GM23338 (cell line): ENCODE results near the gene LMNA. TPM values are rescaled to one million over a fixed set of nuclear protein-coding genes. Genes with fewer than 3 reads are reported as not detected.

Experiments
- ATAC-seq: fragments of 200-7000 bp; cut with Tn5 transposase; 3 replicates; pipeline ENCODE4 v1.9.1; 2020
- DNase-seq: peaks from one replicate; pipeline ENCODE4 v3.0.0-alpha.2; 2015; ENCODE audit warnings: low spot score
- H2AFZ ChIP-seq: fragments of 200-600 bp; sonication (generic); 2 replicates; pipeline ENCODE4 v1.8.0; 2016; ENCODE audit warnings: antibody characterized with exemption, mild to moderate bottlenecking, moderate library complexity
- H3F3A ChIP-seq: fragments of 200-600 bp; sonication (generic); replicated peaks from 2 replicates; pipeline ENCODE4 v1.8.0; 2017; ENCODE audit warnings: antibody characterized with exemption, mixed run types, low read depth
- H3K27ac ChIP-seq: fragments of 200-600 bp; sonication (generic); 2 replicates; pipeline ENCODE4 v1.6.1; 2016; ENCODE audit warnings: low read depth
- H3K27me3 ChIP-seq: fragments of 200-600 bp; sonication (generic); 2 replicates; pipeline ENCODE4 v1.8.0; 2016; ENCODE audit warnings: mild to moderate bottlenecking, mixed run types, moderate library complexity; ENCODE audit not compliant: insufficient read depth
- H3K36me3 ChIP-seq: fragments of 200-600 bp; sonication (generic); 2 replicates; pipeline ENCODE4 v1.8.0; 2016; ENCODE audit warnings: mild to moderate bottlenecking; ENCODE audit not compliant: insufficient read depth
- H3K4me1 ChIP-seq: fragments of 200-600 bp; sonication (generic); 2 replicates; pipeline ENCODE4 v1.8.0; 2016; ENCODE audit warnings: mild to moderate bottlenecking, moderate library complexity; ENCODE audit not compliant: insufficient read depth
- H3K4me2 ChIP-seq: fragments of 200-600 bp; sonication (generic); 2 replicates; pipeline ENCODE4 v1.7.1; 2017; ENCODE audit warnings: mixed run types
- H3K4me3 ChIP-seq: fragments of 200-600 bp; sonication (generic); 2 replicates; pipeline ENCODE4 v1.6.1; 2016; ENCODE audit warnings: mixed run types
- H3K79me2 ChIP-seq: fragments of 200-600 bp; sonication (generic); replicated peaks from 2 replicates; pipeline ENCODE4 v1.8.0; 2017; ENCODE audit warnings: mild to moderate bottlenecking; ENCODE audit not compliant: insufficient read depth
- H3K9me2 ChIP-seq: fragments of 200-600 bp; sonication (generic); 2 replicates; pipeline ENCODE4 v1.8.0; 2017; ENCODE audit not compliant: insufficient read depth
- H4K20me1 ChIP-seq: fragments of 200-600 bp; sonication (generic); replicated peaks from 2 replicates; pipeline ENCODE4 v1.8.0; 2017; ENCODE audit warnings: mild to moderate bottlenecking; ENCODE audit not compliant: insufficient read depth
- H3K27ac Mint-ChIP-seq: 2 replicates; pipeline ENCODE4 v1.8.0; 2020; ENCODE audit warnings: inconsistent platforms, mild to moderate bottlenecking, moderate library complexity, mixed read lengths
- H3K27me3 Mint-ChIP-seq: 3 replicates; pipeline ENCODE4 v1.8.0; 2022; ENCODE audit warnings: low read depth, mild to moderate bottlenecking, moderate library complexity, mixed read lengths, inconsistent platforms; ENCODE audit not compliant: insufficient read depth, poor library complexity
- H3K36me3 Mint-ChIP-seq: 3 replicates; pipeline ENCODE4 v1.8.0; 2021; ENCODE audit warnings: low read depth, mild to moderate bottlenecking, inconsistent platforms, moderate library complexity, mixed read lengths
- H3K4me1 Mint-ChIP-seq: 3 replicates; pipeline ENCODE4 v1.8.0; 2020; ENCODE audit warnings: mild to moderate bottlenecking, inconsistent platforms, mixed read lengths
- H3K4me3 Mint-ChIP-seq: 3 replicates; pipeline ENCODE4 v1.8.0; 2021; ENCODE audit warnings: moderate library complexity, mild to moderate bottlenecking, inconsistent platforms, mixed read lengths
- H3K9me3 Mint-ChIP-seq: 3 replicates; pipeline ENCODE4 v1.8.0; 2020; ENCODE audit warnings: moderate library complexity, mild to moderate bottlenecking, inconsistent platforms, mixed read lengths
- CREB1 ChIP-seq: fragments of 250-450 bp; sonication (Bioruptor Pico); IDR thresholded peaks from 2 replicates; pipeline ENCODE4 v1.5.0; 2020; ENCODE audit warnings: low read depth, mild to moderate bottlenecking, moderate library complexity
- EZH2 ChIP-seq: fragments of 200-600 bp; sonication (generic); IDR thresholded peaks from one replicate; pipeline ENCODE4 v1.8.0; 2017; ENCODE audit warnings: antibody characterized with exemption, mild to moderate bottlenecking, low read depth; ENCODE audit not compliant: unreplicated experiment
- JUNB ChIP-seq: IDR thresholded peaks from one replicate; pipeline ENCODE4 v1.6.1; 2016; ENCODE audit warnings: antibody characterized with exemption; ENCODE audit not compliant: unreplicated experiment
- NANOG ChIP-seq: IDR thresholded peaks from 2 replicates; pipeline ENCODE4 v1.6.1; 2016; ENCODE audit warnings: antibody characterized with exemption, borderline replicate concordance
- POLR2AphosphoS5 ChIP-seq: IDR thresholded peaks from 2 replicates; pipeline ENCODE4 v1.6.1; 2016; ENCODE audit warnings: antibody characterized with exemption, low read depth
- STAT1 ChIP-seq: IDR thresholded peaks from one replicate; pipeline ENCODE4 v1.6.1; 2016; ENCODE audit warnings: antibody characterized with exemption; ENCODE audit not compliant: unreplicated experiment
- ZNF114 ChIP-seq: fragments of 250-450 bp; sonication (Bioruptor Pico); IDR thresholded peaks from 2 replicates; pipeline ENCODE4 v1.5.0; 2020; ENCODE audit warnings: mild to moderate bottlenecking, moderate library complexity
- ZNF331 ChIP-seq: fragments of 250-450 bp; sonication (Bioruptor Pico); IDR thresholded peaks from 2 replicates; pipeline ENCODE4 v1.5.0; 2020; ENCODE audit warnings: low read depth, mild to moderate bottlenecking, moderate library complexity
- polyA plus RNA-seq: library from polyadenylated mRNA; unstranded; fragments of >200 nt; fragmentation: Nextera tagmentation; extraction: Ambion mirVana; gene quantifications from 2 replicates; pipeline ENCODE4 v1.2.1, GENCODE V29; 2016
- total RNA-seq: library from RNA; depleted of rRNA; stranded (reverse); fragments of >200 nt; shearing (Covaris generic); gene quantifications from 2 replicates; pipeline ENCODE4 v1.2.3, GENCODE V29; 2014
- TF ChIP-seq, protein P1 (sequence below): IDR thresholded peaks from 2 replicates; pipeline ENCODE4 v1.6.1; 2016; ENCODE audit warnings: antibody characterized with exemption
- TF ChIP-seq, protein P2 (sequence below): IDR thresholded peaks from one replicate; pipeline ENCODE4 v1.6.1; 2018; ENCODE audit warnings: antibody characterized with exemption; ENCODE audit not compliant: unreplicated experiment
- TF ChIP-seq, protein P3 (sequence below), 2 experiments: fragments of 200-600 bp in 1 of 2; sonication (generic) in 1 of 2; conservative IDR thresholded peaks; 2 replicates each; pipeline versions ENCODE4 v1.5.1 to v1.6.1; 2016 to 2017; ENCODE audit warnings: antibody characterized with exemption in 2 of 2, low read depth in 2 of 2, mild to moderate bottlenecking in 2 of 2, moderate library complexity in 1 of 2

Gene LMNA
- total and polyA plus RNA-seq, 2 experiments from 2014 or later: 35.5 to 56.3 TPM

DNA sequence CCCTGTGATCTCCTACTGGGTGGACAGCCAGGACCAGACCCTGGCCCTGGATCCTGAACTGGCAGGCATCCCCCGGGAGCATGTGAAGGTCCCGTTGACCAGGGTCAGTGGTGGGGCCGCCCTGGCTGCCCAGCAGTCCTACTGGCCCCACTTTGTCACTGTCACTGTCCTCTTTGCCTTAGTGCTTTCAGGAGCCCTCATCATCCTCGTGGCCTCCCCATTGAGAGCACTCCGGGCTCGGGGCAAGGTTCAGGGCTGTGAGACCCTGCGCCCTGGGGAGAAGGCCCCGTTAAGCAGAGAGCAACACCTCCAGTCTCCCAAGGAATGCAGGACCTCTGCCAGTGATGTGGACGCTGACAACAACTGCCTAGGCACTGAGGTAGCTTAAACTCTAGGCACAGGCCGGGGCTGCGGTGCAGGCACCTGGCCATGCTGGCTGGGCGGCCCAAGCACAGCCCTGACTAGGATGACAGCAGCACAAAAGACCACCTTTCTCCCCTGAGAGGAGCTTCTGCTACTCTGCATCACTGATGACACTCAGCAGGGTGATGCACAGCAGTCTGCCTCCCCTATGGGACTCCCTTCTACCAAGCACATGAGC lies 62.2 kb downstream of the LMNA start:
- no peak overlapping the region for H3K27ac ChIP-seq
- no peak for TF ChIP-seq NANOG
- TF ChIP-seq, protein P1, sequence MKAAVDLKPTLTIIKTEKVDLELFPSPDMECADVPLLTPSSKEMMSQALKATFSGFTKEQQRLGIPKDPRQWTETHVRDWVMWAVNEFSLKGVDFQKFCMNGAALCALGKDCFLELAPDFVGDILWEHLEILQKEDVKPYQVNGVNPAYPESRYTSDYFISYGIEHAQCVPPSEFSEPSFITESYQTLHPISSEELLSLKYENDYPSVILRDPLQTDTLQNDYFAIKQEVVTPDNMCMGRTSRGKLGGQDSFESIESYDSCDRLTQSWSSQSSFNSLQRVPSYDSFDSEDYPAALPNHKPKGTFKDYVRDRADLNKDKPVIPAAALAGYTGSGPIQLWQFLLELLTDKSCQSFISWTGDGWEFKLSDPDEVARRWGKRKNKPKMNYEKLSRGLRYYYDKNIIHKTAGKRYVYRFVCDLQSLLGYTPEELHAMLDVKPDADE: no peak
- TF ChIP-seq, protein P2, sequence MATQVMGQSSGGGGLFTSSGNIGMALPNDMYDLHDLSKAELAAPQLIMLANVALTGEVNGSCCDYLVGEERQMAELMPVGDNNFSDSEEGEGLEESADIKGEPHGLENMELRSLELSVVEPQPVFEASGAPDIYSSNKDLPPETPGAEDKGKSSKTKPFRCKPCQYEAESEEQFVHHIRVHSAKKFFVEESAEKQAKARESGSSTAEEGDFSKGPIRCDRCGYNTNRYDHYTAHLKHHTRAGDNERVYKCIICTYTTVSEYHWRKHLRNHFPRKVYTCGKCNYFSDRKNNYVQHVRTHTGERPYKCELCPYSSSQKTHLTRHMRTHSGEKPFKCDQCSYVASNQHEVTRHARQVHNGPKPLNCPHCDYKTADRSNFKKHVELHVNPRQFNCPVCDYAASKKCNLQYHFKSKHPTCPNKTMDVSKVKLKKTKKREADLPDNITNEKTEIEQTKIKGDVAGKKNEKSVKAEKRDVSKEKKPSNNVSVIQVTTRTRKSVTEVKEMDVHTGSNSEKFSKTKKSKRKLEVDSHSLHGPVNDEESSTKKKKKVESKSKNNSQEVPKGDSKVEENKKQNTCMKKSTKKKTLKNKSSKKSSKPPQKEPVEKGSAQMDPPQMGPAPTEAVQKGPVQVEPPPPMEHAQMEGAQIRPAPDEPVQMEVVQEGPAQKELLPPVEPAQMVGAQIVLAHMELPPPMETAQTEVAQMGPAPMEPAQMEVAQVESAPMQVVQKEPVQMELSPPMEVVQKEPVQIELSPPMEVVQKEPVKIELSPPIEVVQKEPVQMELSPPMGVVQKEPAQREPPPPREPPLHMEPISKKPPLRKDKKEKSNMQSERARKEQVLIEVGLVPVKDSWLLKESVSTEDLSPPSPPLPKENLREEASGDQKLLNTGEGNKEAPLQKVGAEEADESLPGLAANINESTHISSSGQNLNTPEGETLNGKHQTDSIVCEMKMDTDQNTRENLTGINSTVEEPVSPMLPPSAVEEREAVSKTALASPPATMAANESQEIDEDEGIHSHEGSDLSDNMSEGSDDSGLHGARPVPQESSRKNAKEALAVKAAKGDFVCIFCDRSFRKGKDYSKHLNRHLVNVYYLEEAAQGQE: no peak
- H3K9me3 Mint-ChIP-seq: no peaks in the 10 kb centered on the region
- H3K4me2 ChIP-seq: no peak overlapping the region
- peaks cover 14% of the 10 kb centered on the region for H3F3A ChIP-seq
- H3K4me3 Mint-ChIP-seq: no peak overlapping the region
- ATAC-seq (no peak), DNase-seq (no peak)
- no peak overlapping the region for H3K4me3 ChIP-seq
- H3K27me3 ChIP-seq: no peaks in the 10 kb centered on the region
- H3K4me1 Mint-ChIP-seq: peaks cover 27% of the 10 kb centered on the region
- H3K36me3 Mint-ChIP-seq: peaks cover 2% of the 10 kb centered on the region; the same call in 1 of the 3 replicates
- H3K9me2 ChIP-seq: no peaks in the 10 kb centered on the region
- H3K27ac Mint-ChIP-seq: no peak overlapping the region
- peaks cover 14% of the 10 kb centered on the region for H3K27me3 Mint-ChIP-seq
- H4K20me1 ChIP-seq: no peaks in the 10 kb centered on the region
- H3K4me1 ChIP-seq: peaks cover 26% of the 10 kb centered on the region
- H3K36me3 ChIP-seq: no peaks in the 10 kb centered on the region
- no peak overlapping the region for H2AFZ ChIP-seq
- no peaks in the 10 kb centered on the region for H3K79me2 ChIP-seq

DNA sequence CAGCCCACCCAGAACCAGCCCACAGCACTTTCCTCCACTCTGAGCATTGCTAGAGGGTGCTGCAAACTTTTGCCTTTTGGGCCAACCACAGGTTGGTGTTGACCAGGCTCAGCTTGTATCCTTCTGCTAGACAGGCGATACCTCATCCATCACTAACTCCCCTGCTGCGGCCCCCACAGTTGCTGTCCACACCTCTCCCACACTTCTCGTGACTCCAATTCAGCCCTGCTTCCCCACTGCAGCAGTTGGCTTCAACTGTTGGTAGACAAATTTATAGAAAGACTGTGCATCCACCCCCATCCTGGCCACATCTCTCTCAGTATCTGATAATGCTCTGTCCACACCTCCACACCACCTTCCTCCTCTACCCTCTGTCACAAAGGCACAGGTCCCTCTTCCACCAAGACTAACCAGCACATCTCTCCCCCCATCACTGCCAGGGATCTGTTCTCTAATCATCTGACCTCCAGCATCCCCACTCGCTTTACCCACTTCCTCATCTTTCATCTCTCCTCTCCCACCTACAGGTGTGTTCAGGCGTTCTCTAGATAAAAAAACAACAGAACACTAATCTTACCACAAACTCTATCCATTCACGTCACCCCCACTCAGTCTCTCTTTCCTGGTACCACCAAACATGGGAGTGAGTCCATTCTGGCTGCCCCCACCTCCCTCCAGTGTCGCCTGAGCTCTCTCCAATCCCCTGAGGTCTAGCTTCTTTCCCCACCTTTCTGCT lies 63.6 kb downstream of the LMNA start:
- H3K4me2 ChIP-seq: peak overlapping the region; percentile 61; the same call in 1 of the 2 replicates
- no peak for TF ChIP-seq CREB1 (CRISPR knock-in tag)
- no peak for TF ChIP-seq EZH2
- no peak for TF ChIP-seq STAT1
- TF ChIP-seq ZNF331 (CRISPR knock-in tag): no peak
- TF ChIP-seq JUNB: no peak
- TF ChIP-seq, protein P3, sequence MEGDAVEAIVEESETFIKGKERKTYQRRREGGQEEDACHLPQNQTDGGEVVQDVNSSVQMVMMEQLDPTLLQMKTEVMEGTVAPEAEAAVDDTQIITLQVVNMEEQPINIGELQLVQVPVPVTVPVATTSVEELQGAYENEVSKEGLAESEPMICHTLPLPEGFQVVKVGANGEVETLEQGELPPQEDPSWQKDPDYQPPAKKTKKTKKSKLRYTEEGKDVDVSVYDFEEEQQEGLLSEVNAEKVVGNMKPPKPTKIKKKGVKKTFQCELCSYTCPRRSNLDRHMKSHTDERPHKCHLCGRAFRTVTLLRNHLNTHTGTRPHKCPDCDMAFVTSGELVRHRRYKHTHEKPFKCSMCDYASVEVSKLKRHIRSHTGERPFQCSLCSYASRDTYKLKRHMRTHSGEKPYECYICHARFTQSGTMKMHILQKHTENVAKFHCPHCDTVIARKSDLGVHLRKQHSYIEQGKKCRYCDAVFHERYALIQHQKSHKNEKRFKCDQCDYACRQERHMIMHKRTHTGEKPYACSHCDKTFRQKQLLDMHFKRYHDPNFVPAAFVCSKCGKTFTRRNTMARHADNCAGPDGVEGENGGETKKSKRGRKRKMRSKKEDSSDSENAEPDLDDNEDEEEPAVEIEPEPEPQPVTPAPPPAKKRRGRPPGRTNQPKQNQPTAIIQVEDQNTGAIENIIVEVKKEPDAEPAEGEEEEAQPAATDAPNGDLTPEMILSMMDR (conservative IDR thresholded peaks at IDR 0.05; ENCODE audit: low read depth in 2 of 2): no peak
- TF ChIP-seq, protein P2: no peak
- no peak for TF ChIP-seq NANOG
- TF ChIP-seq POLR2AphosphoS5: no peak
- no peak for TF ChIP-seq ZNF114
- peak overlapping the region; percentile 100; the same call in 1 of the 2 replicates for H3K27ac ChIP-seq
- Mint-ChIP-seq H3K9me3 (no peaks in the 10 kb centered on the region), H3K36me3 (peaks cover 2% of the 10 kb centered on the region; the same call in 1 of the 3 replicates), H3K4me1 (peaks cover 34% of the 10 kb centered on the region), H3K27ac (no peak overlapping the region), H3K27me3 (peaks cover 11% of the 10 kb centered on the region), H3K4me3 (no peak overlapping the region)
- H2AFZ ChIP-seq: 0 out of 2 replicates have a peak overlapping the region, but pooled peaks have one; percentile 56
- H3K36me3 ChIP-seq: no peaks in the 10 kb centered on the region
- no peaks in the 10 kb centered on the region for H4K20me1 ChIP-seq
- H3F3A ChIP-seq: peaks cover 14% of the 10 kb centered on the region
- ATAC-seq: no peak
- no peaks in the 10 kb centered on the region for H3K9me2 ChIP-seq
- no peaks in the 10 kb centered on the region for H3K27me3 ChIP-seq
- peaks cover 33% of the 10 kb centered on the region for H3K4me1 ChIP-seq
- H3K79me2 ChIP-seq: no peaks in the 10 kb centered on the region
- H3K4me3 ChIP-seq: no peak overlapping the region
- DNase-seq: no peak
